CD8-positive, alpha-beta memory T cell (primary cell): ENCODE measurements around the gene ZNF618. TPM values are rescaled to one million over a fixed set of nuclear protein-coding genes. Genes with fewer than 3 reads are reported as not detected.

Source experiments
- CTCF ChIA-PET: fragments of 350-600 bp; sonication (Branson Sonifier 250); formaldehyde crosslinking; loops from one replicate; lab custom pipeline; 2021; ENCODE audit warnings: antibody characterized with exemption; lab: Charles Lee
- POLR2A ChIA-PET: fragments of 350-600 bp; sonication (Branson Sonifier 250); formaldehyde crosslinking; loops from one replicate; lab custom pipeline; 2021; ENCODE audit warnings: antibody characterized with exemption; lab: Charles Lee
- DNase-seq, 5 donors: peaks; one replicate each; pipeline versions ENCODE4 v3.0.0 to v3.0.0-alpha.2; 2020 to 2022; ENCODE audit warnings: mixed read lengths in 1 of 5
- H3K27ac ChIP-seq: one replicate; pipeline ENCODE4 v1.7.0; 2013; ENCODE audit warnings: low read depth, mild to moderate bottlenecking, low read length, moderate library complexity
- H3K27me3 ChIP-seq: 2 replicates; pipeline ENCODE4 v1.7.0; 2013; ENCODE audit warnings: low read length, mild to moderate bottlenecking; ENCODE audit not compliant: insufficient read depth, poor library complexity, severe bottlenecking
- H3K36me3 ChIP-seq: 2 replicates; pipeline ENCODE4 v1.7.0; 2013; ENCODE audit warnings: mild to moderate bottlenecking, low read length, moderate library complexity; ENCODE audit not compliant: insufficient read depth
- H3K4me1 ChIP-seq: 2 replicates; pipeline ENCODE4 v1.7.0; 2013; ENCODE audit warnings: mild to moderate bottlenecking, low read length, moderate library complexity; ENCODE audit not compliant: insufficient read depth
- H3K4me3 ChIP-seq: 2 replicates; pipeline ENCODE4 v1.7.0; 2013; ENCODE audit warnings: mild to moderate bottlenecking, low read length
- H3K9me3 ChIP-seq: 2 replicates; pipeline ENCODE4 v1.7.0; 2013; ENCODE audit warnings: mild to moderate bottlenecking, low read length
- H3K27ac Mint-ChIP-seq, 8 donors: one replicate each; pipeline ENCODE4 v1.8.0; 2020 to 2021; ENCODE audit warnings: mixed read lengths in 8 of 8, mild to moderate bottlenecking in 6 of 8, inconsistent platforms in 3 of 8, moderate library complexity in 3 of 8
- H3K27me3 Mint-ChIP-seq, 2 donors: one replicate each; pipeline ENCODE4 v1.8.0; 2020 to 2021; ENCODE audit warnings: mixed read lengths in 2 of 2, mild to moderate bottlenecking in 1 of 2, moderate library complexity in 1 of 2
- H3K36me3 Mint-ChIP-seq, 3 donors: one replicate each; pipeline ENCODE4 v1.8.0; 2020 to 2021; ENCODE audit warnings: mixed read lengths in 3 of 3, inconsistent platforms in 1 of 3, mild to moderate bottlenecking in 1 of 3
- H3K4me1 Mint-ChIP-seq, 3 donors: one replicate each; pipeline ENCODE4 v1.8.0; 2020 to 2021; ENCODE audit warnings: mixed read lengths in 3 of 3, inconsistent platforms in 1 of 3, mild to moderate bottlenecking in 1 of 3
- H3K4me3 Mint-ChIP-seq, 7 donors: one replicate each; pipeline ENCODE4 v1.8.0; 2020 to 2021; ENCODE audit warnings: mixed read lengths in 7 of 7, mild to moderate bottlenecking in 6 of 7, moderate library complexity in 4 of 7, inconsistent platforms in 2 of 7
- H3K9me3 Mint-ChIP-seq, 5 donors: one replicate each; pipeline ENCODE4 v1.8.0; 2020 to 2022; ENCODE audit warnings: mixed read lengths in 5 of 5, mild to moderate bottlenecking in 3 of 5, moderate library complexity in 2 of 5, inconsistent platforms in 1 of 5
- polyA plus RNA-seq: library from polyadenylated mRNA; unstranded; fragments of 300-500 nt; fragmentation: Illumina TruSeq; gene quantifications from one replicate; pipeline ENCODE4 v1.2.3, GENCODE V29; 2021
- total RNA-seq, 2 experiments: library from RNA; stranded (reverse); gene quantifications; one replicate each; pipeline ENCODE4 v1.2.3, GENCODE V29; 2021

The ZNF618 gene
- total and polyA plus RNA-seq, 3 experiments from 2014 or later = 0.55 to 1.2 (median 0.57) TPM

GRCh38 chr9:113903514-113904077 is 27.5 kb downstream of the ZNF618 start:
- H3K4me1 Mint-ChIP-seq = no peaks in the 10 kb centered on the region
- Histone ChIP-seq H3K36me3 (no peaks in the 10 kb centered on the region), H3K27me3 (no peaks in the 10 kb centered on the region), H3K9me3 (no peaks in the 10 kb centered on the region), H3K27ac (no peak overlapping the region), H3K4me1 (no peaks in the 10 kb centered on the region), H3K4me3 (no peak overlapping the region)
- peaks cover 0 to 2% (median 0%) of the 10 kb centered on the region in 3 donors for H3K36me3 Mint-ChIP-seq
- ChIA-PET CTCF (no interaction called here), POLR2A (no interaction called here)
- DNase-seq = no peak
- H3K9me3 Mint-ChIP-seq = peaks cover 6 to 15% (median 7%) of the 10 kb centered on the region in 5 donors
- H3K4me3 Mint-ChIP-seq = no peak overlapping the region
- H3K27ac Mint-ChIP-seq = peak overlapping the region in 1 of 8 donors; percentile 58
- H3K27me3 Mint-ChIP-seq = peaks cover 10 to 19% of the 10 kb centered on the region in 2 donors

GRCh38 chr9:113906411-113907110 is 30.5 kb downstream of the ZNF618 start:
- no peaks in the 10 kb centered on the region for H3K27me3 ChIP-seq
- H3K9me3 ChIP-seq = no peaks in the 10 kb centered on the region
- Mint-ChIP-seq H3K27me3 (peaks cover 12 to 30% of the 10 kb centered on the region in 2 donors), H3K36me3 (no peaks in the 10 kb centered on the region), H3K27ac (no peak overlapping the region), H3K4me3 (no peak overlapping the region), H3K4me1 (no peaks in the 10 kb centered on the region), H3K9me3 (peaks cover 5 to 15% (median 6%) of the 10 kb centered on the region in 5 donors)
- ChIA-PET POLR2A (no interaction called here), CTCF (no interaction called here)
- H3K27ac ChIP-seq = no peak overlapping the region
- no peaks in the 10 kb centered on the region for H3K4me1 ChIP-seq
- no peaks in the 10 kb centered on the region for H3K36me3 ChIP-seq
- DNase-seq = no peak
- no peak overlapping the region for H3K4me3 ChIP-seq

GRCh38 chr9:113907282-113907681 is 31.2 kb downstream of the ZNF618 start:
- Mint-ChIP-seq H3K27ac (no peak overlapping the region), H3K4me1 (no peaks in the 10 kb centered on the region), H3K9me3 (peaks cover 4 to 15% (median 6%) of the 10 kb centered on the region in 5 donors), H3K4me3 (no peak overlapping the region), H3K27me3 (peaks cover 12 to 30% of the 10 kb centered on the region in 2 donors), H3K36me3 (no peaks in the 10 kb centered on the region)
- Histone ChIP-seq H3K27me3 (no peaks in the 10 kb centered on the region), H3K4me1 (no peaks in the 10 kb centered on the region), H3K9me3 (no peaks in the 10 kb centered on the region), H3K36me3 (no peaks in the 10 kb centered on the region), H3K27ac (no peak overlapping the region), H3K4me3 (no peak overlapping the region)
- ChIA-PET POLR2A (no interaction called here), CTCF (no interaction called here)
- no peak for DNase-seq

- H3K4me3 ChIP-seq = no peak overlapping the region
- DNase-seq = no peak
- no peak overlapping the region for H3K4me3 Mint-ChIP-seq
- no peaks in the 10 kb centered on the region for H3K36me3 Mint-ChIP-seq
- H3K27me3 Mint-ChIP-seq = peaks cover 10 to 18% of the 10 kb centered on the region in 2 donors
- no peaks in the 10 kb centered on the region for H3K27me3 ChIP-seq
- ChIA-PET POLR2A (no interaction called here), CTCF (no interaction called here)
- H3K4me1 ChIP-seq = no peaks in the 10 kb centered on the region
- no peaks in the 10 kb centered on the region for H3K36me3 ChIP-seq
- peaks cover 0 to 7% (median 0%) of the 10 kb centered on the region in 5 donors for H3K9me3 Mint-ChIP-seq
- no peaks in the 10 kb centered on the region for H3K4me1 Mint-ChIP-seq
- H3K9me3 ChIP-seq = no peaks in the 10 kb centered on the region
- no peak overlapping the region for H3K27ac Mint-ChIP-seq
- H3K27ac ChIP-seq = no peak overlapping the region
Observed at GRCh38 chr9:113909421-113909820, 33.3 kb downstream of the ZNF618 start.

- Mint-ChIP-seq H3K36me3 (no peaks in the 10 kb centered on the region), H3K27me3 (peaks cover 10 to 18% of the 10 kb centered on the region in 2 donors), H3K4me3 (no peak overlapping the region), H3K9me3 (peaks cover 0 to 3% (median 0%) of the 10 kb centered on the region in 5 donors), H3K27ac (no peak overlapping the region), H3K4me1 (no peaks in the 10 kb centered on the region)
- no peaks in the 10 kb centered on the region for H3K4me1 ChIP-seq
- ChIA-PET CTCF (no interaction called here), POLR2A (no interaction called here)
- H3K4me3 ChIP-seq = no peak overlapping the region
- no peaks in the 10 kb centered on the region for H3K36me3 ChIP-seq
- no peaks in the 10 kb centered on the region for H3K27me3 ChIP-seq
- H3K27ac ChIP-seq = no peak overlapping the region
- H3K9me3 ChIP-seq = no peaks in the 10 kb centered on the region
- DNase-seq = no peak
Observed at GRCh38 chr9:113910036-113910639, 34.0 kb downstream of the ZNF618 start.

GRCh38 chr9:113911850-113912557 is 35.9 kb downstream of the ZNF618 start:
- ChIA-PET CTCF (no interaction called here), POLR2A (no interaction called here)
- no peaks in the 10 kb centered on the region for H3K9me3 Mint-ChIP-seq
- no peak for DNase-seq
- no peaks in the 10 kb centered on the region for H3K9me3 ChIP-seq
- no peaks in the 10 kb centered on the region for H3K36me3 Mint-ChIP-seq
- H3K27ac ChIP-seq = no peak overlapping the region
- no peak overlapping the region for H3K4me3 Mint-ChIP-seq
- peak overlapping the region in 1 of 8 donors; percentile 1 for H3K27ac Mint-ChIP-seq
- H3K36me3 ChIP-seq = no peaks in the 10 kb centered on the region
- H3K4me1 ChIP-seq = no peaks in the 10 kb centered on the region
- peaks cover 8 to 15% of the 10 kb centered on the region in 2 donors for H3K27me3 Mint-ChIP-seq
- H3K27me3 ChIP-seq = no peaks in the 10 kb centered on the region
- no peaks in the 10 kb centered on the region for H3K4me1 Mint-ChIP-seq
- no peak overlapping the region for H3K4me3 ChIP-seq

GRCh38 chr9:113912816-113913215 is 36.7 kb downstream of the ZNF618 start:
- ChIA-PET CTCF (no interaction called here), POLR2A (no interaction called here)
- Histone ChIP-seq H3K36me3 (no peaks in the 10 kb centered on the region), H3K27ac (no peak overlapping the region), H3K4me1 (no peaks in the 10 kb centered on the region), H3K4me3 (no peak overlapping the region), H3K9me3 (no peaks in the 10 kb centered on the region), H3K27me3 (no peaks in the 10 kb centered on the region)
- DNase-seq = no peak
- Mint-ChIP-seq H3K27ac (no peak overlapping the region), H3K27me3 (peaks cover 12 to 15% of the 10 kb centered on the region in 2 donors), H3K4me3 (no peak overlapping the region), H3K9me3 (no peaks in the 10 kb centered on the region), H3K4me1 (no peaks in the 10 kb centered on the region), H3K36me3 (no peaks in the 10 kb centered on the region)
